Measurements from ENCODE around the gene SCYGR7. TPM values are rescaled to one million over a fixed set of nuclear protein-coding genes. Genes with fewer than 3 reads are reported as not detected.

Gene SCYGR7
- total and polyA plus RNA-seq, 2 of the 13 experiments (the other 11 are each of a cell fraction or from before 2014, with no cell fraction given), result not detected

DNA sequence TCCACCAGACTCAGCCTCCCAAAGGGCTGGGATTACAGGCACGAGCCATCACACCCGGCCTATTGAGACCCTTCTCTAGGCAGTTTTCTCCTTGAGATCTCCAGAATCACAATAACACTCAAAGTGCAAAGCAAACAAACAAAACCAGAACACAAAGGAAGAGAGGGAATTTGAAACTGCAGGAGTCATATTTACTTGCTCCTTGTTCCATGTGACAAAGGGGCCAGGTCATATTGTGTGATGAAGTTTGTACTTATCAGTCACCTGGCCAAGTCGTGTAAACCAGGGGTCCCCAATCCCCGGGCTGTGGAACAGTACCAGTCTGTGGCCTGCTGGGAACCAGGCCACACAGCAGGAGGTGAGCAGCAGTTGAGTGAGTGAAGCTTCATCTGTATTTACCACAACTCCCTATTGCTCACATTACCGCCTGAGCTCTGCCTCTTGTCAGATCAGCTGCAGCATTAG, 44.1 kb downstream of the SCYGR7 start (continued):
- TF ChIP-seq, protein P1, sequence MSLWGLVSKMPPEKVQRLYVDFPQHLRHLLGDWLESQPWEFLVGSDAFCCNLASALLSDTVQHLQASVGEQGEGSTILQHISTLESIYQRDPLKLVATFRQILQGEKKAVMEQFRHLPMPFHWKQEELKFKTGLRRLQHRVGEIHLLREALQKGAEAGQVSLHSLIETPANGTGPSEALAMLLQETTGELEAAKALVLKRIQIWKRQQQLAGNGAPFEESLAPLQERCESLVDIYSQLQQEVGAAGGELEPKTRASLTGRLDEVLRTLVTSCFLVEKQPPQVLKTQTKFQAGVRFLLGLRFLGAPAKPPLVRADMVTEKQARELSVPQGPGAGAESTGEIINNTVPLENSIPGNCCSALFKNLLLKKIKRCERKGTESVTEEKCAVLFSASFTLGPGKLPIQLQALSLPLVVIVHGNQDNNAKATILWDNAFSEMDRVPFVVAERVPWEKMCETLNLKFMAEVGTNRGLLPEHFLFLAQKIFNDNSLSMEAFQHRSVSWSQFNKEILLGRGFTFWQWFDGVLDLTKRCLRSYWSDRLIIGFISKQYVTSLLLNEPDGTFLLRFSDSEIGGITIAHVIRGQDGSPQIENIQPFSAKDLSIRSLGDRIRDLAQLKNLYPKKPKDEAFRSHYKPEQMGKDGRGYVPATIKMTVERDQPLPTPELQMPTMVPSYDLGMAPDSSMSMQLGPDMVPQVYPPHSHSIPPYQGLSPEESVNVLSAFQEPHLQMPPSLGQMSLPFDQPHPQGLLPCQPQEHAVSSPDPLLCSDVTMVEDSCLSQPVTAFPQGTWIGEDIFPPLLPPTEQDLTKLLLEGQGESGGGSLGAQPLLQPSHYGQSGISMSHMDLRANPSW (CRISPR knock-in tag; IDR thresholded peaks at IDR 0.05; ENCODE audit: borderline replicate concordance), result no peak
- TF ChIP-seq AGO2 (optimal IDR thresholded peaks at IDR 0.05; ENCODE audit: low read depth, low read length) (no peak), KLF6 (CRISPR knock-in tag; IDR thresholded peaks at IDR 0.05) (no peak), CEBPG (CRISPR knock-in tag; IDR thresholded peaks at IDR 0.05) (peak; percentile 5; the same call in 1 of the 2 replicates), ZNF883 (CRISPR knock-in tag; IDR thresholded peaks at IDR 0.05; ENCODE audit: not compliant biosample characterization) (no peak), ZNF138 (CRISPR knock-in tag; IDR thresholded peaks at IDR 0.05; ENCODE audit: low read depth) (no peak), SNAPC4 (CRISPR knock-in tag; IDR thresholded peaks at IDR 0.05) (no peak), EP300 (IDR thresholded peaks at IDR 0.05; ENCODE audit: low read depth in 2 of 2, low read length in 2 of 2) (peak in 1 of 2 experiments; percentile 54; a peak in 2 of 4 replicates), EP300 (CRISPR knock-in tag; IDR thresholded peaks at IDR 0.05; ENCODE audit: borderline replicate concordance) (no peak), CREM (IDR thresholded peaks at IDR 0.05) (peak; percentile 23; the same call in 1 of the 2 replicates), CREM (CRISPR knock-in tag; IDR thresholded peaks at IDR 0.05) (no peak), ZFX (CRISPR knock-in tag; IDR thresholded peaks at IDR 0.05; ENCODE audit: low read depth) (peak; percentile 51), ATAD3A (CRISPR knock-in tag; IDR thresholded peaks at IDR 0.05) (no peak), HNRNPK (IDR thresholded peaks at IDR 0.05; ENCODE audit: low read depth, low read length, poor library complexity, severe bottlenecking) (no peak), EZH2 (conservative IDR thresholded peaks at IDR 0.05; ENCODE audit: low read depth, low read length) (no peak), MAFF (IDR thresholded peaks at IDR 0.05; ENCODE audit: low read depth, low read length) (no peak), TFAP4 (IDR thresholded peaks at IDR 0.05; ENCODE audit: borderline replicate concordance, low read depth) (peak; percentile 61; the same call in 1 of the 2 replicates), KLF11 (CRISPR knock-in tag; IDR thresholded peaks at IDR 0.05) (no peak), SCMH1 (CRISPR knock-in tag; IDR thresholded peaks at IDR 0.05; ENCODE audit: borderline replicate concordance) (no peak)
- TF ChIP-seq, protein P2, sequence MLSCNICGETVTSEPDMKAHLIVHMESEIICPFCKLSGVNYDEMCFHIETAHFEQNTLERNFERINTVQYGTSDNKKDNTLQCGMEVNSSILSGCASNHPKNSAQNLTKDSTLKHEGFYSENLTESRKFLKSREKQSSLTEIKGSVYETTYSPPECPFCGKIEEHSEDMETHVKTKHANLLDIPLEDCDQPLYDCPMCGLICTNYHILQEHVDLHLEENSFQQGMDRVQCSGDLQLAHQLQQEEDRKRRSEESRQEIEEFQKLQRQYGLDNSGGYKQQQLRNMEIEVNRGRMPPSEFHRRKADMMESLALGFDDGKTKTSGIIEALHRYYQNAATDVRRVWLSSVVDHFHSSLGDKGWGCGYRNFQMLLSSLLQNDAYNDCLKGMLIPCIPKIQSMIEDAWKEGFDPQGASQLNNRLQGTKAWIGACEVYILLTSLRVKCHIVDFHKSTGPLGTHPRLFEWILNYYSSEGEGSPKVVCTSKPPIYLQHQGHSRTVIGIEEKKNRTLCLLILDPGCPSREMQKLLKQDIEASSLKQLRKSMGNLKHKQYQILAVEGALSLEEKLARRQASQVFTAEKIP (CRISPR knock-in tag; IDR thresholded peaks at IDR 0.05; ENCODE audit: borderline replicate concordance), result no peak
- TF ChIP-seq, protein P3, sequence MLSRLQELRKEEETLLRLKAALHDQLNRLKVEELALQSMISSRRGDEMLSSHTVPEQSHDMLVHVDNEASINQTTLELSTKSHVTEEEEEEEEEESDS (CRISPR knock-in tag; IDR thresholded peaks at IDR 0.05; ENCODE audit: borderline replicate concordance), result 0 out of 2 replicates have a peak, but pooled peaks have one; percentile 48
